ENCODE results near the gene GTPBP6.
A peak's percentile ranks its signal among the peaks of the same experiment; 100 is the strongest.

The GTPBP6 gene

DNA sequence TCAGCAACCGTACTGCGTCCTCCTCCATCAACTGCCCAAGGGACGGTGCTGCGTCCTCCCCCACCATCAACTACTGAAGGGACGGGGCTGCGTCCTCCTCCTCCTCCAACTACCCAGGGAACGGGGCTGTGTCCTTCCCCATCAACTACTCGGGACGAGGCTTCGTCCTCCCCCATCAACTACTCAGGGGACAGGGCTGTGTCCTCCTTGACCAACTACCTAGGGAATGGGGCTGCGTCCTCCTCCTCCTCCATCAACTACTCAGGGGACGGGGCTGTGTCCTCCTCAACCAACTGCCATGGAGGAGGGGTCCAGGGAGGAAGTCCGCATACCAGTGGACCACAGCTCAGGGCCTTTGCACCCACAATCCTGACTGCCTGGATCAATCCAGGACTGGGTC lies 43.8 kb upstream of the GTPBP6 start:
- peaks cover 9% of the 10 kb centered on the region for H3K36me3 ChIP-seq
- no peak overlapping the region for H3K4me3 ChIP-seq (ENCODE audit: low read depth in 1 of 2, low read length in 1 of 2)
- H3K27me3 ChIP-seq: no peaks in the 10 kb centered on the region
- H3K27ac ChIP-seq: no peak overlapping the region
- TF ChIP-seq, protein P1, sequence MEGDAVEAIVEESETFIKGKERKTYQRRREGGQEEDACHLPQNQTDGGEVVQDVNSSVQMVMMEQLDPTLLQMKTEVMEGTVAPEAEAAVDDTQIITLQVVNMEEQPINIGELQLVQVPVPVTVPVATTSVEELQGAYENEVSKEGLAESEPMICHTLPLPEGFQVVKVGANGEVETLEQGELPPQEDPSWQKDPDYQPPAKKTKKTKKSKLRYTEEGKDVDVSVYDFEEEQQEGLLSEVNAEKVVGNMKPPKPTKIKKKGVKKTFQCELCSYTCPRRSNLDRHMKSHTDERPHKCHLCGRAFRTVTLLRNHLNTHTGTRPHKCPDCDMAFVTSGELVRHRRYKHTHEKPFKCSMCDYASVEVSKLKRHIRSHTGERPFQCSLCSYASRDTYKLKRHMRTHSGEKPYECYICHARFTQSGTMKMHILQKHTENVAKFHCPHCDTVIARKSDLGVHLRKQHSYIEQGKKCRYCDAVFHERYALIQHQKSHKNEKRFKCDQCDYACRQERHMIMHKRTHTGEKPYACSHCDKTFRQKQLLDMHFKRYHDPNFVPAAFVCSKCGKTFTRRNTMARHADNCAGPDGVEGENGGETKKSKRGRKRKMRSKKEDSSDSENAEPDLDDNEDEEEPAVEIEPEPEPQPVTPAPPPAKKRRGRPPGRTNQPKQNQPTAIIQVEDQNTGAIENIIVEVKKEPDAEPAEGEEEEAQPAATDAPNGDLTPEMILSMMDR (IDR thresholded peaks at IDR 0.05): no peak
- peaks cover 9% of the 10 kb centered on the region in 2 experiments for H3K4me1 ChIP-seq (ENCODE audit: control insufficient read depth in 1 of 2, insufficient read depth in 1 of 2, low read depth in 1 of 2, low read length in 1 of 2)
- H3K9me3 ChIP-seq: peaks cover 13% of the 10 kb centered on the region

DNA sequence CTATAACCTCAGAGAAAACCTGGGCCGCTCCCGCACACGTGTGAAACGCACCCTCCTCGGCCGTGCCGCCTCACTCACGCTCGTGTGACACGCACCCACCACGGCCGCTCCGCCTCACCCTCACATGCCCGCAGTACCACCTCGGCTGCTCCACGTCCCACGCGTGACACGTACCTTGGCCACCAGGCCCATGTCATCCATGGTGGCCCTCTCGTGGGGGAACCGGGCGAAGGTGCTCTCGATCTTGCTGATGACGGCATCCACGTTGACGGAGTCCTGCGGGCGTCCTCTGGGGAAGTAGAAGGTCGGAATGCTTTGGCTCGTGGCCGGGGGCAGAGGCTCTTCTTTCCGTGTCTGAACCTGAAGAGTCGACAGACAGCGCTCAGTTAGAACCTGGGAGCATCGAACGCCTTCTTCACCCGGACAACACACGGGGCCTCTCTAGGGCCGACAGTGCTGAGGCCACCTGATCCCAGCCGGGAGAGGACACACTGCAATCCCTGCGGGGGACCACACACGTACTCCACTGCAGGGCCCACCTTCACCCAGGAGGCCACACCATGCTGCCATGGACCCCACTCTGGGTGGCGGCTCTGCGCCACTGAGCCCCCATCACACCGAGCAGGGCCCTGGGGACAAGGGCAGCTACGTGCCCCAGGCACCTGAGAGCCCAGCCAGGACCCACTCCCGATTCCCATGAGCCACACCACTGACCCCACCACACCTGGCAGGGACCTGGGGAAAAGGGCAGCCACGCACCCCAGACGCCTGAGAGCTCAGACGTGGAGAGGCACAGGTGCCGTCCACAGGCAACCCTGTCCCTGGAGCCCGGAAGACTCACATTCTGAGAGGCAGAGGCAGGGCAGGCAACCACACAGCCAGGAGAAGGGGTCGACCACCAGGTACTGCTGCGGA lies 42.9 kb upstream of the GTPBP6 start:
- peaks cover 9% of the 10 kb centered on the region for H3K36me3 ChIP-seq
- no peak overlapping the region for H3K27ac ChIP-seq
- H3K27me3 ChIP-seq: no peaks in the 10 kb centered on the region
- H3K9me3 ChIP-seq: peaks cover 13% of the 10 kb centered on the region
- no peak overlapping the region for H3K4me3 ChIP-seq (ENCODE audit: low read depth in 1 of 2, low read length in 1 of 2)
- peaks cover 14 to 16% of the 10 kb centered on the region in 2 experiments for H3K4me1 ChIP-seq (ENCODE audit: control insufficient read depth in 1 of 2, insufficient read depth in 1 of 2, low read depth in 1 of 2, low read length in 1 of 2)
- TF ChIP-seq, protein P1 (IDR thresholded peaks at IDR 0.05): no peak

DNA sequence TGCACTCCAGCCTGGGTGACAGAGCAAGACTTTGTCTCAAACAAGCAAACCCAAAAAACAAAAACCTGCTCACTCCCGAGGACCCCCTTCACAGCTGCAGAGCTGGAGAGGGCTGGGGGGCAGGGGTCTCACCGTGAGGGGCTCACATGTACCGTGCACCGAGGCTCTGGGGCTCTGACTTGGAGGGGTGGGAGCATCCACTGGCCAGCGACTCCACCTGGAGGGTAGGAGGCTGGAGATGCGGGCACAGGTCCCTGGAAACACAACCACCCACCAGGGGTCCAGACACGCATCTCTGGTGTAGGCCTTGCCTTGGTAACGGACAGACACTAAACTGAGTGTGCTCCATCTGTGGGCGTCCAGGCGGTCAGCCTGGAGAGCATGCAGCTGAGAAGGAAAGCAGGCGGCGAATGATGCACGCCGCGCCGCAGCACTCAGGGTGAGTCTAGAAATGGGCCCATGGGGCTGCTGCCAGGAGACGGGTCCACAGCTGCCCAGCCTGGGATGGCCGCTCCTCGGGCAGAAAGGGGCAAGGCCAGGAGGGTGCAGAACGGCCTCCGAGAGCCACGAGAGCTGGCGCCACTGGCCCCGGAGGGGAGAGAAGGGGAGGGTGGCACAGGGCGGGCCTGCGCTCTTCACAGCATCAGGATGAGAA lies 42.0 kb upstream of the GTPBP6 start:
- peaks cover 13% of the 10 kb centered on the region for H3K9me3 ChIP-seq
- peaks cover 14 to 16% of the 10 kb centered on the region in 2 experiments for H3K4me1 ChIP-seq (ENCODE audit: control insufficient read depth in 1 of 2, insufficient read depth in 1 of 2, low read depth in 1 of 2, low read length in 1 of 2)
- TF ChIP-seq, protein P1 (IDR thresholded peaks at IDR 0.05): no peak
- no peaks in the 10 kb centered on the region for H3K27me3 ChIP-seq
- H3K4me3 ChIP-seq (ENCODE audit: low read depth in 1 of 2, low read length in 1 of 2): no peak overlapping the region
- H3K36me3 ChIP-seq: peaks cover 9% of the 10 kb centered on the region
- no peak overlapping the region for H3K27ac ChIP-seq

DNA sequence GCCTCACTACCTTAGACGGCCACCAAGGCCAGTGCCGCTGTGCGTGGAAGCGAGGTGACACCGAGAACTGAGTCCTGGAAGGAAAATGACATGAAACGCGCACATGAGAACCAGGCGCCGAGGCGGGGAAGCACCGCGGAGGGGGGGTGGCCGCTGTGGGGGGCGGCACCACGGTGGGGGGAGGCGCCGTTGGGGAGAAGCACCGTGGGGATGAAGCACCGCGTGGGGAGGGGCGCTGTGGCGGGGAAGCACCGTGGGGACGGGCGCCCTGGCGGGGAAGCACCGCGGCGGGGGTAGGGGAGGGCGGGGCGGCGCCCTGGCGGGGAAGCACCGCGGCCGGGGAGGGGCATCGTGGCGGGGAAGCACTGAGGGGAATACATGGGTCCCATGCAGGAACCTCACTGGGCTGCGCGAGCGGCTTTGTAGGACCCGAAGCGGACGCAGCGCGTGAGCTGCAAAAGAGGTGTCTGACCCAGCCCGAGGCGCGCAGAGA lies 40.1 kb upstream of the GTPBP6 start:
- H3K4me3 ChIP-seq (ENCODE audit: low read depth in 1 of 2, low read length in 1 of 2): no peak overlapping the region
- H3K36me3 ChIP-seq: peaks cover 9% of the 10 kb centered on the region
- peaks cover 11% of the 10 kb centered on the region for H3K9me3 ChIP-seq
- peak overlapping the region; percentile 86 for H3K27ac ChIP-seq
- no peaks in the 10 kb centered on the region for H3K27me3 ChIP-seq
- TF ChIP-seq, protein P1 (IDR thresholded peaks at IDR 0.05): no peak
- H3K4me1 ChIP-seq (ENCODE audit: control insufficient read depth in 1 of 2, insufficient read depth in 1 of 2, low read depth in 1 of 2, low read length in 1 of 2): peaks cover 14 to 16% of the 10 kb centered on the region in 2 experiments

DNA sequence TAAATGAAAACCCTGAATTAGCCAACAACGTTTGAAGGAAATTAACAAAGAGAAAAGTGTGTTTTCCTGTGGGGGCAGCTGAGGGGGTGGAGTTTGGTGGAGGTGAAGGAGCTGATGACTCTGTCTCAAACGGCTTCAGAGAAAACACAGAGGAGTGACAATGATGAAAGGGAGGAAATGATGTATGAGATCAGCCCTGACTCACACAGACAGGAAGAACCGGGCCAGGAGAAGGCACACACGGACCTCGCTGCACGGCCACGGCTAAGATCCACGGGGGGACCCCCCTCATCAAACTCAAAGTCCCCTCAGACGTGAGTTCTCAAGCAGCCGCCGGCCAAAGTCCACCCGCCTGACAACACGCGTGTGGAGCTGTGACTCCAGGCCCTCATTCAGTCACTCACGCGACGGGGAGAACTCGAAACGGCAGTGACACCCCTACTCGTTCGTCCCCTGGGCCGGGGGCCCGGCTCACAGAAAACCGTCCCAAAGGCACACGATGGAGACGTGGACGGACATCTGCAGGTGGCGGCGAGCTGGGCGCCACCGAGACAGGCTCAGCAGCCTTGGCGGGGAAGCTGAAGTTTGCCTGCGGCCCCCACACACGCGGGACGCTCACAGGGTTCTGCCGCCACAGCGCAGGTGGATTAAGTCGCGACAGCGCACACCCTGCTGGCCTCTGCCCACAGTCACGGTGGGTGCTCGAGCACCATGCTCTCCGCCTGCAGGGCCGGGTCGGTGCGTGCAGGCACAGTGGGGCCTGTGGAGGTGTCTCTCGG lies 39.3 kb upstream of the GTPBP6 start:
- TF ChIP-seq, protein P1 (IDR thresholded peaks at IDR 0.05): no peak
- H3K4me1 ChIP-seq (ENCODE audit: control insufficient read depth in 1 of 2, insufficient read depth in 1 of 2, low read depth in 1 of 2, low read length in 1 of 2): peaks cover 14 to 16% of the 10 kb centered on the region in 2 experiments
- H3K9me3 ChIP-seq: peaks cover 8% of the 10 kb centered on the region
- H3K27me3 ChIP-seq: no peaks in the 10 kb centered on the region
- H3K36me3 ChIP-seq: peaks cover 9% of the 10 kb centered on the region
- peak overlapping the region; percentile 8 to 34 for H3K4me3 ChIP-seq (ENCODE audit: low read depth in 1 of 2, low read length in 1 of 2)
- peak overlapping the region; percentile 86 for H3K27ac ChIP-seq

Measured in neutrophil (primary cell).